WTC11 (cell line): ENCODE data around the gene DNPEP.

Source experiments
- JUN ChIP-seq: sonication (generic); formaldehyde crosslinking; IDR thresholded peaks from 2 replicates; pipeline ENCODE4 v1.8.0; 2023; ENCODE audit warnings: mild to moderate bottlenecking, missing genetic modification reagents
- KAT7 ChIP-seq: sonication (generic); formaldehyde crosslinking; IDR thresholded peaks from 2 replicates; pipeline ENCODE4 v1.8.1; 2023; ENCODE audit warnings: missing genetic modification reagents, mild to moderate bottlenecking, borderline replicate concordance
- NFYB ChIP-seq: sonication (generic); formaldehyde crosslinking; conservative IDR thresholded peaks from 2 replicates; pipeline ENCODE4 v1.8.0; 2022; ENCODE audit warnings: low read depth, missing genetic modification reagents
- ZNF138 ChIP-seq: sonication (generic); formaldehyde crosslinking; conservative IDR thresholded peaks from 2 replicates; pipeline ENCODE4 v1.8.1; 2022; ENCODE audit warnings: mild to moderate bottlenecking, moderate library complexity, missing genetic modification reagents
- TF ChIP-seq, protein P1 (sequence below): fragments of 200-600 bp; IDR thresholded peaks from 2 replicates; pipeline ENCODE4 v1.8.0; 2022; ENCODE audit warnings: antibody characterized with exemption
- TF ChIP-seq, protein P2 (sequence below): sonication (generic); formaldehyde crosslinking; IDR thresholded peaks from 2 replicates; pipeline ENCODE4 v1.8.0; 2023; ENCODE audit warnings: missing genetic modification reagents
- TF ChIP-seq, protein P3 (sequence below): sonication (generic); formaldehyde crosslinking; IDR thresholded peaks from 2 replicates; pipeline ENCODE4 v1.8.1; 2023; ENCODE audit warnings: mild to moderate bottlenecking, missing genetic modification reagents, moderate library complexity
- TF ChIP-seq, protein P4 (sequence below): fragments of 250-450 bp; sonication (Bioruptor Pico); IDR thresholded peaks from 2 replicates; pipeline ENCODE4 v1.9.0; 2021; ENCODE audit warnings: mild to moderate bottlenecking
- TF ChIP-seq, protein P5 (sequence below): sonication (generic); formaldehyde crosslinking; IDR thresholded peaks from 2 replicates; pipeline ENCODE4 v1.8.1; 2022; ENCODE audit warnings: low read depth, missing genetic modification reagents, borderline replicate concordance
- TF ChIP-seq, protein P6 (sequence below): sonication (generic); formaldehyde crosslinking; IDR thresholded peaks from 2 replicates; pipeline ENCODE4 v1.8.1; 2022; ENCODE audit warnings: low read depth, mild to moderate bottlenecking, moderate library complexity, missing genetic modification reagents, borderline replicate concordance
- TF ChIP-seq, protein P7 (sequence below): sonication (generic); formaldehyde crosslinking; IDR thresholded peaks from 2 replicates; pipeline ENCODE4 v1.8.0; 2022; ENCODE audit warnings: mild to moderate bottlenecking, missing genetic modification reagents
- TF ChIP-seq, protein P8 (sequence below): sonication (generic); formaldehyde crosslinking; conservative IDR thresholded peaks from 2 replicates; pipeline ENCODE4 v1.8.1; 2022; ENCODE audit warnings: mild to moderate bottlenecking, missing genetic modification reagents

DNA sequence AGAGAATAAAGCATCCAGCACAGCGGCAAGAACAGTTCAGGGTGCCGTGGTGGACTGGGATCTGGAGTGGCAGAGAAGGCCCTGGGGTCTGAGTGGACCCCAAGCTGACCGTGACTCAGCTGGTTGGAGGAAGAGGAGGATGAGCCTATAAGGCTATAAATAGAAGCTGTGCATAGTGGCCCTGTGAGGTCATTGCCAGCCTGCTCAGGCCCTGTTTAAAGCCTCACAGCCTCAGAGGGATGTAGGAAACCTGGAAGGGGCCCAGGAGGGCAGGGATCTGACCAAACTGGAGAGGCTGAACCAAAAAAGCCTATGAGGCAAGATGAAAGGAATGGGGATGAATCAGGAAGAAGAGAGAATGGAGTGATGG is 19.1 kb upstream of the DNPEP start:
- TF ChIP-seq, protein P1, sequence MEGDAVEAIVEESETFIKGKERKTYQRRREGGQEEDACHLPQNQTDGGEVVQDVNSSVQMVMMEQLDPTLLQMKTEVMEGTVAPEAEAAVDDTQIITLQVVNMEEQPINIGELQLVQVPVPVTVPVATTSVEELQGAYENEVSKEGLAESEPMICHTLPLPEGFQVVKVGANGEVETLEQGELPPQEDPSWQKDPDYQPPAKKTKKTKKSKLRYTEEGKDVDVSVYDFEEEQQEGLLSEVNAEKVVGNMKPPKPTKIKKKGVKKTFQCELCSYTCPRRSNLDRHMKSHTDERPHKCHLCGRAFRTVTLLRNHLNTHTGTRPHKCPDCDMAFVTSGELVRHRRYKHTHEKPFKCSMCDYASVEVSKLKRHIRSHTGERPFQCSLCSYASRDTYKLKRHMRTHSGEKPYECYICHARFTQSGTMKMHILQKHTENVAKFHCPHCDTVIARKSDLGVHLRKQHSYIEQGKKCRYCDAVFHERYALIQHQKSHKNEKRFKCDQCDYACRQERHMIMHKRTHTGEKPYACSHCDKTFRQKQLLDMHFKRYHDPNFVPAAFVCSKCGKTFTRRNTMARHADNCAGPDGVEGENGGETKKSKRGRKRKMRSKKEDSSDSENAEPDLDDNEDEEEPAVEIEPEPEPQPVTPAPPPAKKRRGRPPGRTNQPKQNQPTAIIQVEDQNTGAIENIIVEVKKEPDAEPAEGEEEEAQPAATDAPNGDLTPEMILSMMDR = no peak
- TF ChIP-seq, protein P2, sequence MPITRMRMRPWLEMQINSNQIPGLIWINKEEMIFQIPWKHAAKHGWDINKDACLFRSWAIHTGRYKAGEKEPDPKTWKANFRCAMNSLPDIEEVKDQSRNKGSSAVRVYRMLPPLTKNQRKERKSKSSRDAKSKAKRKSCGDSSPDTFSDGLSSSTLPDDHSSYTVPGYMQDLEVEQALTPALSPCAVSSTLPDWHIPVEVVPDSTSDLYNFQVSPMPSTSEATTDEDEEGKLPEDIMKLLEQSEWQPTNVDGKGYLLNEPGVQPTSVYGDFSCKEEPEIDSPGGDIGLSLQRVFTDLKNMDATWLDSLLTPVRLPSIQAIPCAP (CRISPR knock-in tag) = no peak
- TF ChIP-seq, protein P3, sequence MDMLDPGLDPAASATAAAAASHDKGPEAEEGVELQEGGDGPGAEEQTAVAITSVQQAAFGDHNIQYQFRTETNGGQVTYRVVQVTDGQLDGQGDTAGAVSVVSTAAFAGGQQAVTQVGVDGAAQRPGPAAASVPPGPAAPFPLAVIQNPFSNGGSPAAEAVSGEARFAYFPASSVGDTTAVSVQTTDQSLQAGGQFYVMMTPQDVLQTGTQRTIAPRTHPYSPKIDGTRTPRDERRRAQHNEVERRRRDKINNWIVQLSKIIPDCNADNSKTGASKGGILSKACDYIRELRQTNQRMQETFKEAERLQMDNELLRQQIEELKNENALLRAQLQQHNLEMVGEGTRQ (CRISPR knock-in tag) = no peak
- TF ChIP-seq, protein P4, sequence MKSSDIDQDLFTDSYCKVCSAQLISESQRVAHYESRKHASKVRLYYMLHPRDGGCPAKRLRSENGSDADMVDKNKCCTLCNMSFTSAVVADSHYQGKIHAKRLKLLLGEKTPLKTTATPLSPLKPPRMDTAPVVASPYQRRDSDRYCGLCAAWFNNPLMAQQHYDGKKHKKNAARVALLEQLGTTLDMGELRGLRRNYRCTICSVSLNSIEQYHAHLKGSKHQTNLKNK = no peak
- TF ChIP-seq, protein P5, sequence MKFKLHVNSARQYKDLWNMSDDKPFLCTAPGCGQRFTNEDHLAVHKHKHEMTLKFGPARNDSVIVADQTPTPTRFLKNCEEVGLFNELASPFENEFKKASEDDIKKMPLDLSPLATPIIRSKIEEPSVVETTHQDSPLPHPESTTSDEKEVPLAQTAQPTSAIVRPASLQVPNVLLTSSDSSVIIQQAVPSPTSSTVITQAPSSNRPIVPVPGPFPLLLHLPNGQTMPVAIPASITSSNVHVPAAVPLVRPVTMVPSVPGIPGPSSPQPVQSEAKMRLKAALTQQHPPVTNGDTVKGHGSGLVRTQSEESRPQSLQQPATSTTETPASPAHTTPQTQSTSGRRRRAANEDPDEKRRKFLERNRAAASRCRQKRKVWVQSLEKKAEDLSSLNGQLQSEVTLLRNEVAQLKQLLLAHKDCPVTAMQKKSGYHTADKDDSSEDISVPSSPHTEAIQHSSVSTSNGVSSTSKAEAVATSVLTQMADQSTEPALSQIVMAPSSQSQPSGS = no peak
- TF ChIP-seq KAT7 (no peak), NFYB (CRISPR knock-in tag) (no peak), ZNF138 (CRISPR knock-in tag) (no peak), JUN (CRISPR knock-in tag) (no peak)
- TF ChIP-seq, protein P6, sequence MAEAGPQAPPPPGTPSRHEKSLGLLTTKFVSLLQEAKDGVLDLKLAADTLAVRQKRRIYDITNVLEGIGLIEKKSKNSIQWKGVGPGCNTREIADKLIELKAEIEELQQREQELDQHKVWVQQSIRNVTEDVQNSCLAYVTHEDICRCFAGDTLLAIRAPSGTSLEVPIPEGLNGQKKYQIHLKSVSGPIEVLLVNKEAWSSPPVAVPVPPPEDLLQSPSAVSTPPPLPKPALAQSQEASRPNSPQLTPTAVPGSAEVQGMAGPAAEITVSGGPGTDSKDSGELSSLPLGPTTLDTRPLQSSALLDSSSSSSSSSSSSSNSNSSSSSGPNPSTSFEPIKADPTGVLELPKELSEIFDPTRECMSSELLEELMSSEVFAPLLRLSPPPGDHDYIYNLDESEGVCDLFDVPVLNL = no peak
- TF ChIP-seq, protein P7, sequence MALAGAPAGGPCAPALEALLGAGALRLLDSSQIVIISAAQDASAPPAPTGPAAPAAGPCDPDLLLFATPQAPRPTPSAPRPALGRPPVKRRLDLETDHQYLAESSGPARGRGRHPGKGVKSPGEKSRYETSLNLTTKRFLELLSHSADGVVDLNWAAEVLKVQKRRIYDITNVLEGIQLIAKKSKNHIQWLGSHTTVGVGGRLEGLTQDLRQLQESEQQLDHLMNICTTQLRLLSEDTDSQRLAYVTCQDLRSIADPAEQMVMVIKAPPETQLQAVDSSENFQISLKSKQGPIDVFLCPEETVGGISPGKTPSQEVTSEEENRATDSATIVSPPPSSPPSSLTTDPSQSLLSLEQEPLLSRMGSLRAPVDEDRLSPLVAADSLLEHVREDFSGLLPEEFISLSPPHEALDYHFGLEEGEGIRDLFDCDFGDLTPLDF (CRISPR knock-in tag) = no peak
- TF ChIP-seq, protein P8, sequence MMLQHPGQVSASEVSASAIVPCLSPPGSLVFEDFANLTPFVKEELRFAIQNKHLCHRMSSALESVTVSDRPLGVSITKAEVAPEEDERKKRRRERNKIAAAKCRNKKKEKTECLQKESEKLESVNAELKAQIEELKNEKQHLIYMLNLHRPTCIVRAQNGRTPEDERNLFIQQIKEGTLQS = no peak
